Omental fat pad (tissue), 4 donors: ENCODE data around the gene SMG6. TPM values are rescaled to one million over a fixed set of nuclear protein-coding genes. Genes with fewer than 3 reads are reported as not detected.

ENCODE experiments used
- ATAC-seq: fragments of 150-250 bp; one replicate; pipeline ENCODE4 v1.9.1; 2016; ENCODE audit warnings: mild to moderate bottlenecking, moderate library complexity; ENCODE audit not compliant: low FRiP score
- DNase-seq: peaks from one replicate; pipeline ENCODE4 v3.0.0-alpha.2; 2019; ENCODE audit warnings: low spot score
- total RNA-seq, 4 donors: library from RNA; depleted of rRNA; stranded (reverse); fragments of >200 nt; gene quantifications; one replicate each; pipeline ENCODE4 v1.1.0, GENCODE V29; 2016
- TF ChIP-seq, protein P1 (sequence below), 3 donors: fragments of 450-650 bp; IDR thresholded peaks; one replicate each; pipeline ENCODE4 v1.5.1; 2016 to 2017; ENCODE audit warnings: antibody characterized with exemption in 3 of 3, mild to moderate bottlenecking in 3 of 3, moderate library complexity in 2 of 3

SMG6 gene
- total RNA-seq, 4 donors from 2014 or later = 19.1 to 36.1 (median 25.1) TPM

DNA sequence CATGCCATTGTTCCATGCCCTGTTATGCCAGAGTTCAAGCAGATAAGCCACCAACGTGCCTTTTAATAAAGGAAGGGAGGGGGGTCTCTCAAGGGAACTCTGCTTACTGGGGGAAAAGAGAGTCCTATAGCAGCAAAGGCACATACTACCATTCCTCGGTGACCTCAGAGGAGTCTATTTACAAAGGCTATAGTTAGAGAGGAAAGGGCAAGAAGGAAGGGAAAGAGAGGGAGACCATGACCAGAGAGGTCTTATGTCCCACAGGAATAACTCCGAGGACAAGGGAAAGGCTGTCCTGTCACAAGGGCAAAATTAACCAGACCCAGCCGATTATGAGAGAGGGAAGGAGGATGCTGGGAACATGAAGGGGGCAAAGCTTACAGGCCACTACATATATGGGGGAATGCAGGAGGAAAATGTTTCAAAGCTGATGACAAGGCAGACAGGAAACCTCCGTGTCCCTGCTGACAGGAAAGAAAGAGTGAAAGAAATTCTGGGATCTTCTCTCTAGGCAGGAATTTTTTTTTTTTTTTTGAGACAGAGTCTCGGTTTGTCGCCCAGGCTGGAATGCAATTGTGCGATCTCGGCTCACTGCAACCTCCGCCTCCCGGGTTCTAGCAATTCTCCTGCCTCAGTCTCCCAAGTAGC lies 197.2 kb downstream of the SMG6 start:
- DNase-seq (no peak), ATAC-seq (no peak)
- TF ChIP-seq, protein P1, sequence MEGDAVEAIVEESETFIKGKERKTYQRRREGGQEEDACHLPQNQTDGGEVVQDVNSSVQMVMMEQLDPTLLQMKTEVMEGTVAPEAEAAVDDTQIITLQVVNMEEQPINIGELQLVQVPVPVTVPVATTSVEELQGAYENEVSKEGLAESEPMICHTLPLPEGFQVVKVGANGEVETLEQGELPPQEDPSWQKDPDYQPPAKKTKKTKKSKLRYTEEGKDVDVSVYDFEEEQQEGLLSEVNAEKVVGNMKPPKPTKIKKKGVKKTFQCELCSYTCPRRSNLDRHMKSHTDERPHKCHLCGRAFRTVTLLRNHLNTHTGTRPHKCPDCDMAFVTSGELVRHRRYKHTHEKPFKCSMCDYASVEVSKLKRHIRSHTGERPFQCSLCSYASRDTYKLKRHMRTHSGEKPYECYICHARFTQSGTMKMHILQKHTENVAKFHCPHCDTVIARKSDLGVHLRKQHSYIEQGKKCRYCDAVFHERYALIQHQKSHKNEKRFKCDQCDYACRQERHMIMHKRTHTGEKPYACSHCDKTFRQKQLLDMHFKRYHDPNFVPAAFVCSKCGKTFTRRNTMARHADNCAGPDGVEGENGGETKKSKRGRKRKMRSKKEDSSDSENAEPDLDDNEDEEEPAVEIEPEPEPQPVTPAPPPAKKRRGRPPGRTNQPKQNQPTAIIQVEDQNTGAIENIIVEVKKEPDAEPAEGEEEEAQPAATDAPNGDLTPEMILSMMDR (IDR thresholded peaks at IDR 0.05) = no peak

DNA sequence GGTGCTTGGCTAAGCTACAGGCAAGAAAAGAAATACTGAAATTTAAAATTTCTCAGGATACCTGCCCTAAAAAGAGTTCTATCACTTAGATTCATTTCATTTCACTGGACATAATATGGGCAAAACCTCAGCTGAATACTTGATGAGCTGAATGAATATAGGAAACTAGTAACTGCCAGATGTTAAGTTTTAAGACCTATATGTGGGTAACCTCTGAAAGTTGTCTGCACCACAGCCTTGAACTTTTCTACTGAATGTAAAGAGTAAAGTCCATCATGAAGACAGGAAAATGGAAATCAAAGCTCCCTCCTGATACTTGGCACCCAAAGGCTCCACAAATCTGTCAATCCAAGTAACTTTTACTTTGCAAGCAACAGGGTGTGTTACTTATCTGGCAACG lies 197.9 kb downstream of the SMG6 start:
- ATAC-seq = no peak
- no peak for DNase-seq
- TF ChIP-seq, protein P1 (IDR thresholded peaks at IDR 0.05) = no peak

DNA sequence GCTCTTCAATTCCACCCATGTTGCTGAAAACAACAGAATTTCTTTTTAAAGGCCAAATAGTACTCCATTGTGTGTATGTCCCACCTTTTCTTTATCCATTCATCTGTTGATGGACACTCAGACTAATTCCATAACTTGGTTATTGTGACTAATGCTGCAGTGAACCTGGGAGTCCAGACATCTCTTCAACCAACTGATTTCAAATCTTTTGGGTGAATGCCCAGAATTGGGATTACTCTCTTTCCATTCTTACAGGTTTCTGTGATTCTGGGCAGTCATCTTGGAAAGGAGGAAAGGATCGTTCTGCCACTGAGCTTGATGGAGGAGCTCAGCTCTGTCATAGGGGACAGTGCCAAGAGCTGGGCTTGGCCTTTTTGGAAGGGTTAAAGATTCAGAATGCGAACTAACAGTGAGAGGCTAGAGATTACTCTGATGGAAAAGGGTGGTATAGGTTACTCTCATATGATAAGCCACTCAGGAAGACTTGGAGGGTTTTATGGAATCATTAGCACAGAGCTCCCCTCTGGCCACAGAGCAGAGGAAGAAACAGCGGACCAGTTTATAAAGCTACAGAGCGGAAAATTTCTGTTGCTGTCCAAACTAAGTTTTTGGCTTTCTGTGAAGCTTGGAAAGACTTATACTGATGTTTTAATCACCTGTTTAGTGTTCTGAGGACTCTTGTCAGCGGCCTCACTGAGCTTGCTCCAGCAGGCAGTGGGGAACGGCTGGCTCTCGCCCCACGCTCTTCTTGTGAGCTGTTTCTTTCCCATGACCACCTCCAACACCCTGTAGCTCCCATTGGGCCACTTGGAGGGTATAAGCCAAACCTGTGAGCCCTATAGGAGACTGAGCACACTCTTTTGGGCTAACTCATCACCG lies 200.4 kb downstream of the SMG6 start:
- ATAC-seq = peak; percentile 38
- no peak for DNase-seq
- TF ChIP-seq, protein P1 (IDR thresholded peaks at IDR 0.05) = no peak

DNA sequence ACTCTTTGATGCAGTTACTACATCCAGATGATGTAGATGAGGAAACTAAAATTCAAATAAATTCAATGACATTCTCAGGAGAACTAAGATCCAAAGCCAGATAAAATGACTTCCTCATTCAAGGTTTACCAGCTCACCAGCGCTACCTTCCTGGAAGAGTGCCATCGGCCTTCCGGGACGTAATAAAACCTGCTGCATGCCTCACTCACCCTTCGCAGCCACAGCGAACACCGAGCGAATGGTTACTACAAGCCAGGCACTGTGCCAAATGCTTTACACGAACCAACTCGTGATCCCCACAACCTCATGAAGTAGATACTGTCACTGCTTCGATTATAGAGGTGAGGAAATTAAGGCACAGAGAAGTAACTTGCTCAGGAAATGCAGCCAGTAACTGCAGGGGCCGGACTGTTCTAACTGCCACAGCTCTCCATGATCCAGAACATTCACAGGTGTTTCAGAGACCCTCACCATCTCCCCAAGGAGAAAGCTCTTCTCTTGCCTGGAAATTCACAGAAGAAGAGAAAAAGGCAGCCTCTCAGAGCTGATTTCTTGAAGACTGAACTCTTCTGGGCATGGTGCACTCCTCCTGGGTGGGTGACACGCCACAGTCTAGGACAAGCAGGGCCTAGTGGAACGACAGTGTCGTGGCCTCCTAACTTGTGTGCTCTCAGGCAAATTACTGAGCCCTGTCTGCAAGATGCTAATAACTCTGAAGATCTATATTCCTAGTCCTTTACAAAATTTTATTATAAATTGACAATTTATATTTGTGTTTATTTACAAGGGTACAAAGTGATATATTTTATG lies 201.9 kb downstream of the SMG6 start:
- ATAC-seq (no peak), DNase-seq (no peak)
- TF ChIP-seq, protein P1 (IDR thresholded peaks at IDR 0.05) = no peak

DNA sequence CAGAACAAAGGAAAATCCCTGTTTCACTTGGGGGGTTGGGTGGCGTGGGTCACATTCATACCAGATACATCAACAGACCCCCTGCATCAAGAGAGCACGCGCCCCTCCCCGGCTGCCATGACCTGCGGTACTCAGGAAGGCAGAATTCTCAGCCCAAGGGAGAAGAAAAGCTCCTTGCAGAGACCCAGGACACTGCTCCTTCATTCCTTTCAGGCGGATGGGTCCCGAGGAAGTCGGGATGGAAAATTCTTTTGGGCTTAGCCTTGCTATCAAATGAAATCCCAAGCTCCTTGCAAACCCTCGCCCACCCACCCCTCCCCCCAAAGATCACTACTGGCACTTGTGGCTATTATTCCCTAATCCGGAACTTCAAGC lies 208.1 kb downstream of the SMG6 start:
- DNase-seq = no peak
- TF ChIP-seq, protein P1 (IDR thresholded peaks at IDR 0.05) = no peak
- ATAC-seq = no peak

DNA sequence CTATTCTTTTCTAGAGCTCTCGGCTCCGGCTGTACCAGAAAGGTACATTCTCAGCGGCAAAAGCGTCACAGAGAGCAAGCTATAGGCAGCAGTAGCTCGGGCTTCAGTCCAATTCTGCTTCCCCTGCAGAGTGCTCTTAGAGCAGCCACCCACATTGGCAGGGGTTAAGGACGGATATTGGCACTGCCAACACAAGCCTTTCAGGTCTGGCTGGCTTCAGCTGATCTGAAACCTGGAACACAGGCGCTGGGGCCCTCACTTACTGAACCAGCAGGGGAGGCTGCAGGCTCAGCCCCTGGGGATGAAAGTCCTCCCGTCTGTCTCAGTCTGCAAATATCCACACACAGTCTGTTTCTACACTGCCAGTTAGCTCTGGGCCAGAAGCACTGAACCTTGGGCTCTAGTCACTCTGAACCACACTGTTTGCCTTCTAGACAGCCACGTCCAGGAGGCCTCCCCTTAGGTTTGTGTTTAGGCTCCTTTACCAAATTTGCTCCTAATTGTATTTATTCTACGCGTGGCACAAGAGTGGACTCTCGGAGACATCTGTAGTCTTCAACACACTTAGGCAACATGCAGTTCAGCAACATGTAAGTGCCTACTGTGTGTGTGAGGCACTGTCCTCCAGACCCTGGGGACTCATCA lies 208.6 kb downstream of the SMG6 start:
- DNase-seq (no peak), ATAC-seq (no peak)
- TF ChIP-seq, protein P1 (IDR thresholded peaks at IDR 0.05) = no peak
